Stimulated activated naive CD8-positive, alpha-beta T cell treated with anti-CD3 and anti-CD28 coated beads, Interleukin-15, Interleukin-2, amounts not matched to agents 100 ng/mL and 50 ng/mL, for 24 hours (primary cell): Measurements from ENCODE around the gene RNF111.
A peak's percentile ranks its signal among the peaks of the same experiment; 100 is the strongest.

Source experiments
- H3K27ac Mint-ChIP-seq: one replicate; pipeline ENCODE4 v1.8.0; 2021; ENCODE audit warnings: mild to moderate bottlenecking, mixed read lengths
- H3K27me3 Mint-ChIP-seq: one replicate; pipeline ENCODE4 v1.8.0; 2021; ENCODE audit warnings: mixed read lengths
- H3K36me3 Mint-ChIP-seq: one replicate; pipeline ENCODE4 v1.8.0; 2021; ENCODE audit warnings: low read depth, mixed read lengths
- H3K4me1 Mint-ChIP-seq: one replicate; pipeline ENCODE4 v1.8.0; 2021; ENCODE audit warnings: low read depth, mixed read lengths
- H3K4me3 Mint-ChIP-seq: one replicate; pipeline ENCODE4 v1.8.0; 2021; ENCODE audit warnings: mild to moderate bottlenecking, mixed read lengths
- H3K9me3 Mint-ChIP-seq: one replicate; pipeline ENCODE4 v1.8.0; 2021; ENCODE audit warnings: mixed read lengths

RNF111 gene

GRCh38 chr15:58987491-58988005 lies at the start of gene RNF111:
Gene RNF111, plus strand, starts transcription at chr15:58987663. Its CDS starts 43,160 bp downstream, at chr15:59030823.
- no peaks in the 10 kb centered on the region for H3K9me3 Mint-ChIP-seq
- peaks cover 26% of the 10 kb centered on the region for H3K36me3 Mint-ChIP-seq
- H3K27me3 Mint-ChIP-seq: no peaks in the 10 kb centered on the region
- peak within 1 kb of the TSS; percentile 87 for H3K27ac Mint-ChIP-seq
- peak within 1 kb of the TSS; percentile 95 for H3K4me3 Mint-ChIP-seq
- H3K4me1 Mint-ChIP-seq: peaks cover 51% of the 10 kb centered on the region

DNA sequence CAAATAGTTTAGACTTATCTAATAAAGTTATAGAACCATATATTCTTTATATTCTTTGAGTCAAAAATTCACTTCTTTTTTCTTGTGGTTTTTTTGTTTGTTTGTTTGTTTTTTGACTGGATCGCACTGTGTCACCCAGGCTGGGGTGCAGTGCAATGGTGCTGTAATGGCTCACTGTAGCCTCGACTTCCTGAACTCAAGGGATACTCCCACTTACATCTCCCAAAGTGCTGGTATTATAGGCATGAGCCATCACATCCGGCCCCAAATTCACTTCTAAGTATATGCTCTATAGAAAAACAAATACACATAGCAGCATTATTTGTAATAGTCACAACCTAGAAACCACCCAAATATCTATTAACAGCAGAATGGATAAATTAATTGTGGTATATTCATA lies 40.3 kb upstream of the RNF111 start:
- H3K27me3 Mint-ChIP-seq: no peaks in the 10 kb centered on the region
- no peak overlapping the region for H3K27ac Mint-ChIP-seq
- H3K4me1 Mint-ChIP-seq: peaks cover 1% of the 10 kb centered on the region
- H3K36me3 Mint-ChIP-seq: no peaks in the 10 kb centered on the region
- no peaks in the 10 kb centered on the region for H3K9me3 Mint-ChIP-seq
- H3K4me3 Mint-ChIP-seq: no peak overlapping the region

- no peak overlapping the region for H3K27ac Mint-ChIP-seq
- peaks cover 11% of the 10 kb centered on the region for H3K4me1 Mint-ChIP-seq
- H3K36me3 Mint-ChIP-seq: no peaks in the 10 kb centered on the region
- no peaks in the 10 kb centered on the region for H3K9me3 Mint-ChIP-seq
- no peaks in the 10 kb centered on the region for H3K27me3 Mint-ChIP-seq
- H3K4me3 Mint-ChIP-seq: no peak overlapping the region
These were observed 36.0 kb upstream of the RNF111 start for GRCh38 chr15:58951388-58952007.

- H3K27me3 Mint-ChIP-seq: no peaks in the 10 kb centered on the region
- no peaks in the 10 kb centered on the region for H3K9me3 Mint-ChIP-seq
- H3K4me1 Mint-ChIP-seq: peaks cover 16% of the 10 kb centered on the region
- no peak overlapping the region for H3K4me3 Mint-ChIP-seq
- H3K36me3 Mint-ChIP-seq: no peaks in the 10 kb centered on the region
- no peak overlapping the region for H3K27ac Mint-ChIP-seq
These were observed 34.7 kb upstream of the RNF111 start for GRCh38 chr15:58952751-58953150.

DNA sequence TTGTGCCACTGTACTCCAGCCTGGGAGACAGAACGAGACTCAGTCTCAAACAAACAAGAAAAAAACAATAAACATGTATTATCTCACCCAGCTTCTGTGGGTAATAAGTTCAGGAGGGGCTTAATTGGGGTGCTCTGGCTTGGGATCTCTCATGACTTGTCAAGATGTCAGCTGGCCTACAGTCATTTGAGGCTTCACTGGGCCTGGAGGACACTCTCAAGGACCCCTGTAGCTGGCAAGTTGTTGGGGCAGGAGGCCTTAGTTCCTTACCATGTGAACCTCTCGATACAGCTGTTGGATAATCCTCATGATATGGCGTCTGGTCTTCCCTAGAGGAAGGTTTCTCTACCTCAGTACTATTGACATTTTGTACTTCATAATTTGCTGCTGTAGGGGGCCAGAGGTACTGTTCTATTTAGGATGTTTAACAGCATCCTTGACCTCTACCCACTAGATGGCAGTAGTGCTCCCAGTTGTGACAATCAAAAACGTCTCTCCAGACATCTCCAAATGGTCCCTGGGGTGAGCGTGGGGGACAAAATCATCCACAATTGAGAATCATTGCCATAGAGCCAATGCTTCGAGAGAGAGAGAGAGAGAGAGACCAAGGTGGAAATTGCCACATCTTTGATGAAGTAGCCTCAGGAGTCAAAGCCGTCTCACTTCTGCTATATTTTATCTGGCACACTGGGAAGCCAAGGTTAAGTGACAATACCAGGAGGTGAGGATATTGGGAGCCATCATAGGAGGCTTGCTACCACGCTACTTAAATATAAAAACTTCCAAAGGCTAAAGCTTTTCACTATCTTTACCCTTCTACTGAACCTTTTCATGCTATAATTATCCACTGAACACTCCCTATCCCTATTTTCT lies 30.1 kb upstream of the RNF111 start:
- H3K27me3 Mint-ChIP-seq: no peaks in the 10 kb centered on the region
- no peak overlapping the region for H3K4me3 Mint-ChIP-seq
- peaks cover 13% of the 10 kb centered on the region for H3K4me1 Mint-ChIP-seq
- no peaks in the 10 kb centered on the region for H3K9me3 Mint-ChIP-seq
- no peaks in the 10 kb centered on the region for H3K36me3 Mint-ChIP-seq
- H3K27ac Mint-ChIP-seq: no peak overlapping the region

DNA sequence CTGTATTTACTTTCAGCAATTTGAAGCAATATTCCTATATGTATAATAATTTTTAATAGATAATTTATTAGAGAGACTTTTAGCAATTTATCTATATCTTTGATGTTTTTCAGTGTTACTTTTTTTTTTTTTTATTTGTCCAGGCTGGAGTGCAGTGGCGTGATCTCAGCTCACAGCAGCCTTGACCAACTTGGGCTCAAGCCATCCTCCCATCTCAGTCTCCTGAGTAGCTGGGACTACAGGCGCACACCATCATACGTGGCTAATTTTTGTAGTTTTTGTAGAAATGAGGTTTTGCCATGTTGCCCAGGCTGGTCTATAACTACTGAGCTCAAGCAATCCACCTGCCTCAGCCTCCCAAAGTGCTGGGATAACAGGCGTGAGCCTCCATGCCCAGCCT lies 28.7 kb upstream of the RNF111 start:
- Mint-ChIP-seq H3K4me3 (no peak overlapping the region), H3K36me3 (no peaks in the 10 kb centered on the region), H3K9me3 (no peaks in the 10 kb centered on the region), H3K27me3 (no peaks in the 10 kb centered on the region), H3K4me1 (peaks cover 5% of the 10 kb centered on the region), H3K27ac (no peak overlapping the region)

DNA sequence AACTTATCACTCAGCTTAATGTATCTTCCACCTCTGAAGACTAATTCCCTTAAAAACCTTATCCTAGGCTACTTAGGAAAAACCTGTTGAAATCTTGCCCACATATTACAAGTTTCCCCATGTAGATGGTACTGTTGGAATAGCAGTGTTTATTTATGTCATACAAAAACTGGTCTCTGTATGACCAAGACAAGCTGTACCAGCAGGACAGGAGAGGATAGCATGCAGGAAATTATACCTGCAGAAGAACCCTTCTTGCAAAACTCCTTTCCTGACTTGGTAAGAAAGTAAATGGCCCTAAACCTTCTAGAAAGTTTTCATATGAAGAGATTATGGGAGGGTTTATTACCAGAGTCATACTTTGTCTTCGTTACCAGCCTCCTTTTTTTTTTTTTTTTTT lies 25.3 kb upstream of the RNF111 start:
- Mint-ChIP-seq H3K4me1 (peaks cover 5% of the 10 kb centered on the region), H3K4me3 (no peak overlapping the region), H3K9me3 (no peaks in the 10 kb centered on the region), H3K27me3 (no peaks in the 10 kb centered on the region), H3K27ac (no peak overlapping the region), H3K36me3 (no peaks in the 10 kb centered on the region)

- H3K9me3 Mint-ChIP-seq: no peaks in the 10 kb centered on the region
These were observed 24.5 kb upstream of the RNF111 start for GRCh38 chr15:58962662-58963565.

GRCh38 chr15:58966698-58967097 lies 20.8 kb upstream of the RNF111 start:
- no peaks in the 10 kb centered on the region for H3K27me3 Mint-ChIP-seq
- no peaks in the 10 kb centered on the region for H3K9me3 Mint-ChIP-seq
- H3K27ac Mint-ChIP-seq: no peak overlapping the region
- no peaks in the 10 kb centered on the region for H3K36me3 Mint-ChIP-seq
- no peaks in the 10 kb centered on the region for H3K4me1 Mint-ChIP-seq
- no peak overlapping the region for H3K4me3 Mint-ChIP-seq

More at GRCh38 chr15:58962662-58963565, 24.5 kb upstream of the RNF111 start:
- H3K4me3 Mint-ChIP-seq: no peak overlapping the region
- no peaks in the 10 kb centered on the region for H3K36me3 Mint-ChIP-seq
- no peaks in the 10 kb centered on the region for H3K4me1 Mint-ChIP-seq
- no peaks in the 10 kb centered on the region for H3K27me3 Mint-ChIP-seq
- H3K27ac Mint-ChIP-seq: no peak overlapping the region

GRCh38 chr15:58967479-58967878 lies 20.0 kb upstream of the RNF111 start:
- Mint-ChIP-seq H3K36me3 (no peaks in the 10 kb centered on the region), H3K27me3 (no peaks in the 10 kb centered on the region), H3K4me3 (no peak overlapping the region)

DNA sequence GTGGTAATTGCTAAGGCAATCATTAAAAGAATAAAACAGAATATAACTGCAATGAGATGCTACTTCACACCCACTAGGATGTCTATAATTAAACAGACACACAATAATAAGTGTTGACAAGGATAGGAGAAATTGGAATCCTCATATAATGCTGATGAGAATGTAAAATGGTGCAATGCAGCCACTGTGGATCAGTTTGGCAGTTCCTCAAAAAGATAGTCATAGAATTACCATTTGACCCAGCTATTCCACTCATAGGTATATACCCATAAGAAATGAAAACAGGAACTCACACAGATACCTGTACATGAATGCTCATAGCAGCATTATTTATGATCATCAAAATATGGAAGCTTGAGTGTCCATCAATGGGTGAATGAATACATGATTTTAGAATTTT lies 9.6 kb upstream of the RNF111 start:
- Mint-ChIP-seq H3K9me3 (no peaks in the 10 kb centered on the region), H3K27me3 (no peaks in the 10 kb centered on the region), H3K4me3 (no peak overlapping the region), H3K36me3 (no peaks in the 10 kb centered on the region), H3K27ac (no peak overlapping the region), H3K4me1 (peaks cover 58% of the 10 kb centered on the region)

More at GRCh38 chr15:58967479-58967878, 20.0 kb upstream of the RNF111 start:
- Mint-ChIP-seq H3K9me3 (no peaks in the 10 kb centered on the region), H3K4me1 (no peaks in the 10 kb centered on the region), H3K27ac (no peak overlapping the region)

DNA sequence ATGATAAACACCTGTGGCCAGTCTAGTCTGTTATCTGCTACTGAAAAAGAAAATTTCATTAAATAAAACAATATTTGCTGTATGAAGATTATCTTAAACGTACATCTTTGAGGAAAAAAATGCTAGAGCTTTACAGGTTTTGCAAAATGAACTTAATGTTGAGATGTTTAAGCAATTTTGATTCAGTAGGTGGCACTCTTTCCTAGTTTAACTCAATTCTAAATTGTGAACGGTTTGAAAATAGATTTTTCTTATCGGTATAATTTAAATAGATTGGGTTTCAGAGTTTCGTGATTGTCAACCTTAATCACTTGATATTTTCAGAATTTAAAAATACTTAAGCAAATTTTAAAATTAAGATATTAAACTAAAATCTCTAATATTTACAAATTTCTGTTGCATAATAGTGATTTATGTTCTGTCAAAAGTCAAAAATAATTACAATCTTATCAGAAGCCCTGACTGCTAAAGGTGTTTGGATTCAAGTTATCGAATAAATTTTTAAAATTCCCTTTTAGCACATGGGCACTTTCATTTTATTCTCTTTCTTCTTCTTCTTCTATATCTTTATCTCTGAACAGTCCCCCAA lies 7.0 kb upstream of the RNF111 start:
- no peaks in the 10 kb centered on the region for H3K36me3 Mint-ChIP-seq
- no peaks in the 10 kb centered on the region for H3K27me3 Mint-ChIP-seq
- H3K4me3 Mint-ChIP-seq: no peak overlapping the region
- H3K4me1 Mint-ChIP-seq: peaks cover 49% of the 10 kb centered on the region
- H3K9me3 Mint-ChIP-seq: no peaks in the 10 kb centered on the region
- H3K27ac Mint-ChIP-seq: peak overlapping the region; percentile 49

GRCh38 chr15:58981808-58982475 lies 5.5 kb upstream of the RNF111 start:
- H3K4me1 Mint-ChIP-seq: peaks cover 47% of the 10 kb centered on the region
- no peaks in the 10 kb centered on the region for H3K36me3 Mint-ChIP-seq
- peak overlapping the region; percentile 70 for H3K4me3 Mint-ChIP-seq
- no peaks in the 10 kb centered on the region for H3K9me3 Mint-ChIP-seq
- H3K27me3 Mint-ChIP-seq: no peaks in the 10 kb centered on the region
- H3K27ac Mint-ChIP-seq: peak overlapping the region; percentile 88

DNA sequence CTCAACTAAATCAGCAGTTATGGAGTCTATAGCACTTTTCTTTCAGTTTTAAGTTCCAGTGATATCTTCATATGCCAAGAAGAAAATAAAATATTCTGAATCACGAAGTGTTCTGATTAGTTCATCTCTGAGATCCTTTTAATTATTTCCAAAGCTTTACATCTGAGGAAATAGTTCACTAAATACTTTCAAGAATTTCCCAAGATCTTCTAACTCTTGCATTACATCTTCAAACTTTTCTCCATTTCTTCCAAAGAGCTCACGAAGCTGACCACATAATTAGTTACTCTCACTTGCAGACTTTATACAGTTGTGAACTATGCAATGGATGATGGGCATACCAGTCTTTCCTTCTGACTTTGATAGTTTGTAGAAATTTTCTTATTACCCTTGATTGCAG lies 4.2 kb upstream of the RNF111 start:
- H3K4me3 Mint-ChIP-seq: no peak overlapping the region
- H3K9me3 Mint-ChIP-seq: no peaks in the 10 kb centered on the region
- no peaks in the 10 kb centered on the region for H3K27me3 Mint-ChIP-seq
- peaks cover 55% of the 10 kb centered on the region for H3K4me1 Mint-ChIP-seq
- peaks cover 4% of the 10 kb centered on the region for H3K36me3 Mint-ChIP-seq
- no peak overlapping the region for H3K27ac Mint-ChIP-seq
